A673 (cell line): ENCODE data around the gene STARD13. TPM values are rescaled to one million over a fixed set of nuclear protein-coding genes. Genes with fewer than 3 reads are reported as not detected.

Experiments used
- BruUV-seq: library from RNA; stranded (reverse); fragments of 400-500 nt; replicated peaks from 2 replicates; lab custom pipeline; 2021; lab: Mats Ljungman, UMichigan
- CTCF ChIA-PET: fragments of 300-600 bp; sonication (Branson Sonifier 250); formaldehyde crosslinking; loops from one replicate; lab custom pipeline; 2022; ENCODE audit warnings: antibody characterized with exemption; lab: Charles Lee
- POLR2A ChIA-PET: fragments of 300-600 bp; sonication (Branson Sonifier 250); formaldehyde crosslinking; loops from one replicate; lab custom pipeline; 2022; ENCODE audit warnings: antibody characterized with exemption; ENCODE audit not compliant: low non-redundant PET; lab: Charles Lee
- DNase-seq: peaks from one replicate; pipeline ENCODE4 v3.0.0-alpha.2; 2015; ENCODE audit warnings: low spot score
- H3K27ac ChIP-seq: fragments of 200-600 bp; sonication (generic); 2 replicates; pipeline ENCODE4 v1.5.1; 2016; ENCODE audit warnings: mixed run types, low read depth, mild to moderate bottlenecking, mixed read lengths, antibody characterized with exemption, low read length; ENCODE audit not compliant: poor library complexity, severe bottlenecking
- H3K27me3 ChIP-seq: fragments of 200-600 bp; sonication (generic); replicated peaks from 2 replicates; pipeline ENCODE4 v1.6.1; 2017; ENCODE audit warnings: mixed run types, low read depth, mild to moderate bottlenecking, mixed read lengths, antibody characterized with exemption, low read length; ENCODE audit not compliant: insufficient read depth, poor library complexity
- H3K36me3 ChIP-seq: fragments of 200-600 bp; sonication (generic); 2 replicates; pipeline ENCODE4 v1.6.1; 2016; ENCODE audit warnings: mixed run types, mild to moderate bottlenecking, mixed read lengths, antibody characterized with exemption, low read length; ENCODE audit not compliant: insufficient read depth, poor library complexity, severe bottlenecking
- H3K4me1 ChIP-seq: fragments of 200-600 bp; sonication (generic); 2 replicates; pipeline ENCODE4 v1.6.1; 2017; ENCODE audit warnings: mixed run types, mild to moderate bottlenecking, mixed read lengths, antibody characterized with exemption, low read length; ENCODE audit not compliant: insufficient read depth, poor library complexity, severe bottlenecking
- H3K4me3 ChIP-seq: fragments of 200-600 bp; sonication (generic); 2 replicates; pipeline ENCODE4 v1.5.1; 2016; ENCODE audit warnings: low read depth, mixed run types, mild to moderate bottlenecking, mixed read lengths, low read length; ENCODE audit not compliant: poor library complexity, severe bottlenecking
- H3K9me3 ChIP-seq: fragments of 200-600 bp; sonication (generic); 2 replicates; pipeline ENCODE4 v1.6.1; 2016; ENCODE audit warnings: mixed run types, low read depth, mild to moderate bottlenecking, mixed read lengths, antibody characterized with exemption, low read length; ENCODE audit not compliant: poor library complexity, severe bottlenecking
- EZH2 ChIP-seq: fragments of 200-600 bp; sonication (generic); IDR thresholded peaks from 2 replicates; pipeline ENCODE4 v1.6.1; 2017; ENCODE audit warnings: borderline replicate concordance, low read depth, mild to moderate bottlenecking, mixed read lengths, antibody characterized with exemption, low read length; ENCODE audit not compliant: poor library complexity, severe bottlenecking
- intact Hi-C: fragments of 100-400 bp; cut with micrococcal nuclease; formaldehyde crosslinking; loops from one replicate; pipeline ENCODE4 v1.10.0; 2022; ENCODE audit not compliant: unreplicated experiment
- total RNA-seq: library from RNA; stranded (reverse); gene quantifications from 2 replicates; pipeline ENCODE4 v1.2.3, GENCODE V29; 2021
- TF ChIP-seq, protein P1 (sequence below): fragments of 300-800, 200-600 bp; sonication (generic); conservative IDR thresholded peaks from 2 replicates; pipeline ENCODE4 v1.5.1; 2017; ENCODE audit warnings: low read depth, mild to moderate bottlenecking, antibody characterized with exemption, low read length, moderate library complexity, mixed read lengths

STARD13 gene
- total RNA-seq, 1 experiment from 2014 or later: 45.7 TPM

DNA sequence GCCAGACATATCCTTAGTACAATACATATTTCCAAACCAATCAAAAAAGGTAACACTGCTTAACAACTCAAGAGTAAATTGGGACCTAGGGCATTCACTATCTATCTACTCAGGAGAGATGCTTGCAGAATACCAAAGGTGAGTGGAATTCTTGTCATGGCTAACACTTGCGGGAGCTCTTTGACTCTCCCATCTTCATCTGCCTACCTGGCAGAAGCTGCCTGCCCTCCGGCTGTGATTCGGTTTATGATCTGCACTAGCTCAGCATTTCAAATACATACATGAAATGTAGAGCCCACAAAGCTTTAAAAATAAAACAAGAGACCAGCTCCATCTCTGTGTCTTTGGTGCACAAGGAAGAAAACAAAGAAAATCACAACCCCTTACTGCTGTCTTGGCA is 127.3 kb downstream of the STARD13 start:
- no TSS peak for BruUV-seq
- TF ChIP-seq, protein P1, sequence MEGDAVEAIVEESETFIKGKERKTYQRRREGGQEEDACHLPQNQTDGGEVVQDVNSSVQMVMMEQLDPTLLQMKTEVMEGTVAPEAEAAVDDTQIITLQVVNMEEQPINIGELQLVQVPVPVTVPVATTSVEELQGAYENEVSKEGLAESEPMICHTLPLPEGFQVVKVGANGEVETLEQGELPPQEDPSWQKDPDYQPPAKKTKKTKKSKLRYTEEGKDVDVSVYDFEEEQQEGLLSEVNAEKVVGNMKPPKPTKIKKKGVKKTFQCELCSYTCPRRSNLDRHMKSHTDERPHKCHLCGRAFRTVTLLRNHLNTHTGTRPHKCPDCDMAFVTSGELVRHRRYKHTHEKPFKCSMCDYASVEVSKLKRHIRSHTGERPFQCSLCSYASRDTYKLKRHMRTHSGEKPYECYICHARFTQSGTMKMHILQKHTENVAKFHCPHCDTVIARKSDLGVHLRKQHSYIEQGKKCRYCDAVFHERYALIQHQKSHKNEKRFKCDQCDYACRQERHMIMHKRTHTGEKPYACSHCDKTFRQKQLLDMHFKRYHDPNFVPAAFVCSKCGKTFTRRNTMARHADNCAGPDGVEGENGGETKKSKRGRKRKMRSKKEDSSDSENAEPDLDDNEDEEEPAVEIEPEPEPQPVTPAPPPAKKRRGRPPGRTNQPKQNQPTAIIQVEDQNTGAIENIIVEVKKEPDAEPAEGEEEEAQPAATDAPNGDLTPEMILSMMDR: no peak
- no peak for TF ChIP-seq EZH2
- no peak for DNase-seq
- H3K27ac ChIP-seq: no peak overlapping the region
- peaks cover 14% of the 10 kb centered on the region for H3K9me3 ChIP-seq
- intact Hi-C loops: no loop called here
- H3K27me3 ChIP-seq: no peaks in the 10 kb centered on the region
- H3K4me3 ChIP-seq: no peak overlapping the region
- peaks cover 64% of the 10 kb centered on the region for H3K36me3 ChIP-seq
- ChIA-PET CTCF (no interaction called here), POLR2A (no interaction called here)
- H3K4me1 ChIP-seq: no peaks in the 10 kb centered on the region

DNA sequence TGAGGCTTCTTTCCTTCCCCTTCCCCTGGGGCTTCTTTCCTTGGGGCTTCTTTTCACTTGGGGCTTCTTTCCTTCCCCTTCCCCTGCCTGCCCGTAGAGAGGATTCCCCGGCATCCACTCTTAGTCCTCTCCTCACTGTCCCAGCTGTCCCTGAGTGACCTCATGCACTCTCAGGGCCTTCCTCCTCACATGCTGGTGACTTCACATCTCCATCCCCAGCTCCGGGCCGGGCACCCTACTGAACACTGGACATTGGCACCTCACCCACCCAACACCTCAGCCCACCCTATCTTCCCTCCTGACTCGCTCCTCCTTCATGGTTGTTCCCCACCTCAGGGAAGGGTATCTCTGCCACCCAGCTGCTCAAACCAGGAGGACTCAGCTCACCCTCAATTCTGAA is 130.6 kb downstream of the STARD13 start:
- intact Hi-C loops: no loop called here
- ChIA-PET POLR2A (no interaction called here), CTCF (no interaction called here)
- no peaks in the 10 kb centered on the region for H3K9me3 ChIP-seq
- peaks cover 15% of the 10 kb centered on the region for H3K4me1 ChIP-seq
- H3K27me3 ChIP-seq: no peaks in the 10 kb centered on the region
- BruUV-seq: no TSS peak
- H3K4me3 ChIP-seq: no peak overlapping the region
- H3K36me3 ChIP-seq: peaks cover 34% of the 10 kb centered on the region
- TF ChIP-seq EZH2: no peak
- TF ChIP-seq, protein P1: no peak
- H3K27ac ChIP-seq: no peak overlapping the region
- DNase-seq: no peak

DNA sequence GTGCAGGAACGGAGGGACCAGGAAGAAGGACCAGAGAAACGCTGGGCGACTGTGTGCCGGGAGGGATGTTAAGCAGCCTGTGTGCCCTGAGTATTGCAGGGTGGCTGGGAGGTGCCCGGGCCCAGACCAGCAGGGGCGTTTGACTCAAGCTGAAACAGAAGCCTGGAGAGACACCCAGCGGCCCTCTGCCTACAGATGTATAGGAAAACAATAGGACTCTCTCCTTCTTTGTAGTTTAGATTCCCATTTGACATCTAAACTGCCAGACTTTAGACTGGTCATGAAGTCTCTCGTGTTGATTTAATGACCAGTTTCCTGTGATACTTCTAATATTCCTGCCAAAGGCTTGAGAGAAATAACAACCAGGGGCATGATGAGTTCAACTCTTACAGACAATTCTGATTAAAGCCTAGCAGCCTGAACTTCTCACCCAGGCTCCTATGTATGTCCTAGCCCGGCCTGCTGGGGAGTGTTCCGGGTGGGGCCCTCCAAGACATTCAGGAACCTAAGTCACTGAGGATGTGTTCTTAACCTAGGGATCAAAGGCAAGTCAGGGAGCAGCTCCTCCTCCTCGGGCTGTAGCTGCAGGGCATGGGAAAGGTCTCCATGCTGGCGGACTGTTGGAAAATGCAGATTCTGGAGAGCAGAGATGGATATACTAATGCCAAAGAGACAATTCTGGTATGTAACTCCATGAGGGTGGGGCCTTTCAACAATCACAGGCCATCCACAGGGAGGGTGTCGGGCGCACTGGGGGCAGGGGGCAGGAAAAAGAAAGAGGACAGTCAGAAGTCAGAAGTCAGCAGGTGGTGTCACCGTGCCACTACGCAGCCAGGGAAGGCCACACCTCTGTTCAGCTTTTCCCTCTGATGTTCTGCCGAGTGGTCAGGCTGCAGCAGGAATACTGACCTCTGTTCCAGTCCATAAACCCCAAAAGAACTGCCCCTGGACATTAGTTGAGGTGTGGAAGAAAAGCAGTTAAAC is 131.8 kb downstream of the STARD13 start:
- H3K36me3 ChIP-seq: peaks cover 24% of the 10 kb centered on the region
- peaks cover 18% of the 10 kb centered on the region for H3K4me1 ChIP-seq
- H3K9me3 ChIP-seq: no peaks in the 10 kb centered on the region
- intact Hi-C loops: no loop called here
- ChIA-PET POLR2A (no interaction called here), CTCF (no interaction called here)
- no peak for DNase-seq
- no peak overlapping the region for H3K27ac ChIP-seq
- no peak overlapping the region for H3K4me3 ChIP-seq
- H3K27me3 ChIP-seq: no peaks in the 10 kb centered on the region
- BruUV-seq: no TSS peak
- TF ChIP-seq, protein P1: no peak
- TF ChIP-seq EZH2: no peak
